ENCODE data around the gene DDX56. TPM values are rescaled to one million over a fixed set of nuclear protein-coding genes. Genes with fewer than 3 reads are reported as not detected.

Gene DDX56, protein sequence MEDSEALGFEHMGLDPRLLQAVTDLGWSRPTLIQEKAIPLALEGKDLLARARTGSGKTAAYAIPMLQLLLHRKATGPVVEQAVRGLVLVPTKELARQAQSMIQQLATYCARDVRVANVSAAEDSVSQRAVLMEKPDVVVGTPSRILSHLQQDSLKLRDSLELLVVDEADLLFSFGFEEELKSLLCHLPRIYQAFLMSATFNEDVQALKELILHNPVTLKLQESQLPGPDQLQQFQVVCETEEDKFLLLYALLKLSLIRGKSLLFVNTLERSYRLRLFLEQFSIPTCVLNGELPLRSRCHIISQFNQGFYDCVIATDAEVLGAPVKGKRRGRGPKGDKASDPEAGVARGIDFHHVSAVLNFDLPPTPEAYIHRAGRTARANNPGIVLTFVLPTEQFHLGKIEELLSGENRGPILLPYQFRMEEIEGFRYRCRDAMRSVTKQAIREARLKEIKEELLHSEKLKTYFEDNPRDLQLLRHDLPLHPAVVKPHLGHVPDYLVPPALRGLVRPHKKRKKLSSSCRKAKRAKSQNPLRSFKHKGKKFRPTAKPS
- total RNA-seq: 29.8 and 36.3 TPM in 2 replicates

DNA sequence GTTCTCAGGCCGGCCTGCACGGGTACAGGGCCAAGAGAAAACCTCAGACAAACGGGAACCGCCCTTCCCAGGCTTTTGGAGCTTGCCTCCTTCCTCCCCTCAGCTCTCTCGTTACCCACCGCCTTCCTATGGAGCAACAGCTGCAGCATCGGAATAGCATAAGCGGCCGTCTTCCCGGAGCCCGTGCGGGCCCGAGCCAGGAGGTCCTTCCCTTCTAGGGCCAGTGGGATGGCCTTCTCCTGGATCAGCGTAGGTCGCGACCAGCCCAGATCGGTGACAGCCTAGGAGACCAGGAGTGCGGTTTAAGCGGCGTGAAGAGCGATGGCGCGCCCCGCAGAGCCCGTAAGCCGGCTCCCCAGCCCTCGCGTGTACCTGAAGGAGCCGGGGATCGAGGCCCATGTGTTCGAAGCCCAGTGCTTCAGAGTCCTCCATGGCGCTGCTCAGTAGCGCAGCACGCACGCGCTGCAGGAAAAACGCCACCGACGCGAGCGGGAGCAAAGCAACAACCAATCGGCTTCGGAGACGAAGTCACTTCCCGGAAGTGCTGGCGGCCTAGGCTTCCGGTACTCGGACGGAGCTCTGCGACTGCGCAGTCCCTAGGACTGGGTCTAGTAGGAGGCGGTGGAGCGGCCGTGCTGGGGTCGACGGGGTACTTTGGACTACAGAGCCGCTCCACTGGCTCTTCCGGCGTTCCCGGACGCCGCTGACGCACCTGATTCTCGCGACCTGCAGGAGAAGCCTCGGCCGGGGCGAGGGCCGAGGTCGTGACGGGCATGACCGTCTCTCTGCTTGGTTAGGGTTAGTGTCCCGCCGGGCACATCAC, at the start of gene DDX56:
DDX56 (minus strand) TSS at position 445 of the 823 bp plus-strand sequence; CDS start at position 432, 13 bp downstream.

DNA sequence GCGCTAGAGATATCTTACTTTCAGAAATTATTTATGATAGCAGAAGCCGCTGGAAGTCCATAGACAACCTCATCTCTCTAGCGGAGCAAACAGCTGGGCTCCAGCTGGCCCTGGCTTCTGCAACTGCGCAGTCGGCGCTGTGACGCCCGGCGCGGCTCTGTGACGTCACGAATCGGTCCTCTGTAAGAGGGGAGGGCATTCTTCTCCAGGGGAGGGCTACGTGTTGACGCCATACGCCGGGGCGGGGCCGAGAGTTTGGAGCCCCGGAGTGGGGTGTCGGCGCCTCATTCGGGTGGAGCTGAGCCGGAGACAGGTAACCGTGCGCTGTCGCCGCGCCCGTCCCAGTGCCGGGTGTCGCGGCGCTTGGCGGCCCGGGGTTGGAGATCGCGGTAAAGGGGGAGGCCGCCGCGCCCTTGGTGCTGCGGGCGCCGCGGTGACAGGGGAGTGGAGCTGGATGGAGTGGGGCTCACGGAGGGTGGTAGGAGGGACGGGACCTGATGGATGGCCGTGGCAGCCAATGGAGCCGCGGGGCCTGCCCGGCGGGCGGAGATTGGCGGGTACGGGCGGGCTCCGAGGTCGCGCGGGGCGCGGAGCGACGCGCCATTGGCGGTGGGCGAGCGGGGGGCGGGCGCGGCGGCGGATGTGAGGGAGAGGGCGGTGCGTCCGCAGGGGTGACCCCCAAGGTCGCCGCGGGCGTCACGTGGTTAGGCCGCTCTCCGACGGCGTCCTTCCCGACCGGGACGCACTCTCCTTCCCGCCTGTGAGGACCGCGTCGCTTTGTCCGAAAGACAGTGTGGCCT, 32.8 kb upstream of the DDX56 start, which contains the start of gene OGDH:
OGDH (plus strand) TSS at position 287 of the 800 bp plus-strand sequence. CDS start 17,717 bp downstream, outside the sequence.

DNA sequence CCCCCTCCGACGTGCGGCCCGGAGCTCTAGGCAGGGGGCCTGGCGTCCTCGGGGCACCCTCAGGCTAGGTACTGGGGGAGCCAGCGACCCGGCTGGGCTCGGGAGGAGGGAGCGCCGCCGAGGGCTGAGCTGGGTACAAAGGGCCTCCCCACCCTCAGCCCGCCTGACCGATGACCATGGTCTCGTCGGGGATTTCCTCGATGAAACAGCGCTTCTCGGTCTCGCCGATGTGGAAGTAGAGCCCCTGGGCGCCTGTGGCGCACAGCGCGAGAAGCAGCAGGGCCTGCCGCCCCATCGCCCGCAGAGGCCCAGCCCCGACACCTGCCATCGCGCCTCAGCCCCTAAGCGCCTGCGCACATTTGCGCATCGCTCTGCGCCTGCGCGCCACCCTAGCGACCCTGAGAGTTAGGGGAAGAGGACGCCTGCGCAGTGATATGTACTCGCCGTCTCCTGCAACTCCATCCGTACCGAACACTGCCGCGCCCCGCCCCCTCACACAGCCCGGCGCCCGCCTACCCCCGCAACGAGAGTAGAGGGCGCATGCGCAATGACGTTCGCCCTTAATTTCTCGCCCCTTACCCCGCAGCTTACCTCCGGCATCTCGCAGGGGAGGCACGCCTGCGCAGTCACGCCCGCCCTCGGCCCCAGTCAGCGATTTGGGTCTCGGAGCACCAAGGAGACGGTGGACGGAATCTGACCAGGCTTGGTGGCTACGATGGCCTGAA, 8.3 kb upstream of the DDX56 start, which contains the start of gene TMED4:
TMED4 (minus strand) TSS at position 353 of the 725 bp plus-strand sequence; CDS start at position 328, 25 bp downstream.

DNA sequence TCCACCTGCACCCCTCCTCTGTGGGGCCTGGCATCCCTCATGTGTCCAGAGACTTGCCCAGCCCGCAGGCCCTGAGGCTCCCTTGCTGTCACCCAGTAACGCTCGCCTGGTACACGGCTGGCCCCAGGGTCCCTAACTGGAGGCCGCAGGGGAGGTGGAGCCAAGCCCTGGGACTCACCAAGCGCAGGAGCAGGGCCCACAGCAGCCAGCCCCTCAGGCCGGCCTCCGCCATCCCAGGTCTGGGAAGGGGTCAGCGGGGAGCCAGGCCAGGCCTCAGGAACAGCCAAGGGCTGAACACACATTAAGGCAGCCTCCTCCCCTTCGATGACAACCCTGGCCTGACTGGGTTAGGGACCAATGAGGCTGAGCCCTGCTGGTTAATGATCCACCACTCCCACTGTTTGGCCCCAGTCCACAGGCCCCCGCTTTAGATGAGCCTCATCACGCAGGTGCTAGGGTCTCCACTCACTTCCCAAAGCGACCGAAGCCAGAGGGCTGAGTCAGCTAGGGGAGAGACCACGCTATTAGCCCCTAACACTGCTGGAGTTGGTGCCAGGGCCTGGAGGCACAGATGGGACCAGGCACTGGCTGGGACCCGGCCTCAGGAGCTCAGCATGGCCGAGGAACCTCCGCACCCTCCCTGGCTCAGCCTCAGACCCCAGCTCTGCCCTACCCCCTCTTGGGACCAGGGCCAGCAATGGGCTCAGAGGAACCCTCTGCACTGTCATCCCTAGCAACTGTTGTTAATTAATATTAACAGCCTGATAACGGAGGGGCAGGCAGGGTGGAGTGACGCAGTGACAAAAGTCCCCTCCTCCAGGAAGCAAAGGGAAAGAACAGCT, 32.5 kb downstream of the DDX56 start, which contains the start of gene NPC1L1:
NPC1L1 (minus strand) TSS at position 303 of the 842 bp plus-strand sequence; CDS start at position 232, 71 bp downstream.

Other genes with a start within 250 kb of the DDX56 start
- 0.44 and 0.68 TPM in 2 replicates for gene CAMK2B, start 248.3 kb downstream of the DDX56 start, total RNA-seq
- gene NUDCD3, start 83.2 kb downstream of the DDX56 start, total RNA-seq: 39.7 and 41.3 TPM in 2 replicates
- gene NPC1L1, start 32.6 kb downstream of the DDX56 start, total RNA-seq: not detected in 2 replicates
- gene TMED4, start 8.3 kb upstream of the DDX56 start, total RNA-seq: 62.8 and 88.8 TPM in 2 replicates
- gene OGDH, start 32.7 kb upstream of the DDX56 start, total RNA-seq: 39.3 and 40.8 TPM in 2 replicates
- 9.0 and 11.2 TPM in 2 replicates for gene ZMIZ2, start 174.9 kb upstream of the DDX56 start, total RNA-seq
- 1,805 and 1,884 TPM in 2 replicates for gene PPIA, start 222.8 kb upstream of the DDX56 start, total RNA-seq